Ectodermal cell (in vitro differentiated cells): ENCODE data around the gene PRKCA.

Source experiments
- H3K27ac ChIP-seq: 2 replicates; pipeline ENCODE4 v1.7.0; 2013; ENCODE audit warnings: mild to moderate bottlenecking, low read depth, low read length; ENCODE audit not compliant: insufficient read depth, poor library complexity, severe bottlenecking
- H3K27me3 ChIP-seq: 2 replicates; pipeline ENCODE4 v1.7.0; 2013; ENCODE audit warnings: mild to moderate bottlenecking, low read length; ENCODE audit not compliant: insufficient read depth, control insufficient read depth, poor library complexity, severe bottlenecking
- H3K36me3 ChIP-seq: one replicate; pipeline ENCODE4 v1.7.0; 2013; ENCODE audit warnings: low read length; ENCODE audit not compliant: control insufficient read depth, insufficient read depth
- H3K4me1 ChIP-seq: one replicate; pipeline ENCODE4 v1.7.0; 2013; ENCODE audit warnings: low read length; ENCODE audit not compliant: control insufficient read depth, insufficient read depth
- H3K4me3 ChIP-seq: 2 replicates; pipeline ENCODE4 v1.7.0; 2013; ENCODE audit warnings: low read depth, low read length, control low read depth; ENCODE audit not compliant: insufficient read depth
- H3K9me3 ChIP-seq: 2 replicates; pipeline ENCODE4 v1.7.0; 2013; ENCODE audit warnings: mild to moderate bottlenecking, low read length, moderate library complexity; ENCODE audit not compliant: control insufficient read depth
- WGBS, 2 experiments: methylation state at CpG; one replicate each; pipeline ENCODE4 v1.1.7; 2013; ENCODE audit warnings: missing lambda C conversion rate in 2 of 2; 5-methylcytosine and 5-hydroxymethylcytosine counted together

PRKCA gene

GRCh38 chr17:66271512-66271911, 30.9 kb upstream of the PRKCA start:
- no peaks in the 10 kb centered on the region for H3K27me3 ChIP-seq
- WGBS, 2 experiments: 93 to 94% methylated on average over 3 of the region's 3 CpGs
- no peak overlapping the region for H3K27ac ChIP-seq

GRCh38 chr17:66272811-66273585, 29.4 kb upstream of the PRKCA start:
- H3K9me3 ChIP-seq: no peaks in the 10 kb centered on the region
- no peaks in the 10 kb centered on the region for H3K4me1 ChIP-seq
- H3K36me3 ChIP-seq: no peaks in the 10 kb centered on the region
- no peaks in the 10 kb centered on the region for H3K27me3 ChIP-seq
- H3K27ac ChIP-seq: no peak overlapping the region
- H3K4me3 ChIP-seq: no peak overlapping the region
- 96 to 100% methylated on average over 2 to 5 of the region's 5 CpGs for WGBS, 2 experiments

More at GRCh38 chr17:66271512-66271911, 30.9 kb upstream of the PRKCA start:
- Histone ChIP-seq H3K9me3 (no peaks in the 10 kb centered on the region), H3K36me3 (no peaks in the 10 kb centered on the region), H3K4me3 (no peak overlapping the region), H3K4me1 (no peaks in the 10 kb centered on the region)

DNA sequence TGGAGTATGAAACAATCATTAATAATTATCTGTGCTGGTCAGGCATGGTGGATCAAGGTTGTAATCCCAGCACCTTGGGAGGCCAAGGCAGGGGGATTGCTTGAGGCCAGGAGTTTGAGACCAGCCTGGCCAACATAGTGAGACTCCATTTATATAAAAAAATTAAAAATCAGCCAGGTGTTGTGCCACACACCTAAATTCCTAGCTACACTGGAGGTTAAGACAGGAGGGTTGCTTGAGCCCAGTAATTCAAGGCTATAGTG, 28.9 kb upstream of the PRKCA start:
- no peak overlapping the region for H3K27ac ChIP-seq

GRCh38 chr17:66275651-66276050, 26.8 kb upstream of the PRKCA start:
- Histone ChIP-seq H3K27me3 (no peaks in the 10 kb centered on the region), H3K27ac (no peak overlapping the region), H3K36me3 (no peaks in the 10 kb centered on the region), H3K4me1 (no peaks in the 10 kb centered on the region), H3K9me3 (no peaks in the 10 kb centered on the region), H3K4me3 (no peak overlapping the region)
- 93% methylated on average over 6 of the region's 6 CpGs for WGBS, 2 experiments

More for the DNA sequence above, 28.9 kb upstream of the PRKCA start:
- H3K4me3 ChIP-seq: no peak overlapping the region
- H3K4me1 ChIP-seq: no peaks in the 10 kb centered on the region
- no peaks in the 10 kb centered on the region for H3K36me3 ChIP-seq
- H3K9me3 ChIP-seq: no peaks in the 10 kb centered on the region
- H3K27me3 ChIP-seq: no peaks in the 10 kb centered on the region

GRCh38 chr17:66276328-66276937, 26.0 kb upstream of the PRKCA start:
- H3K9me3 ChIP-seq: no peaks in the 10 kb centered on the region

GRCh38 chr17:66277191-66277590, 25.2 kb upstream of the PRKCA start:
- Histone ChIP-seq H3K4me1 (no peaks in the 10 kb centered on the region), H3K4me3 (no peak overlapping the region), H3K27ac (no peak overlapping the region), H3K27me3 (no peaks in the 10 kb centered on the region), H3K9me3 (no peaks in the 10 kb centered on the region), H3K36me3 (no peaks in the 10 kb centered on the region)
- 89 to 91% methylated on average over 2 of the region's 2 CpGs for WGBS, 2 experiments

More at GRCh38 chr17:66276328-66276937, 26.0 kb upstream of the PRKCA start:
- no peaks in the 10 kb centered on the region for H3K36me3 ChIP-seq
- no peaks in the 10 kb centered on the region for H3K27me3 ChIP-seq
- no peaks in the 10 kb centered on the region for H3K4me1 ChIP-seq
- WGBS, 2 experiments: 95% methylated on average over 3 of the region's 3 CpGs
- no peak overlapping the region for H3K27ac ChIP-seq
- H3K4me3 ChIP-seq: no peak overlapping the region

- H3K4me3 ChIP-seq: no peak overlapping the region
- WGBS, 2 experiments: 94% methylated on average over 7 of the region's 7 CpGs
- no peak overlapping the region for H3K27ac ChIP-seq
- no peaks in the 10 kb centered on the region for H3K9me3 ChIP-seq
- H3K27me3 ChIP-seq: no peaks in the 10 kb centered on the region
- H3K4me1 ChIP-seq: no peaks in the 10 kb centered on the region
- H3K36me3 ChIP-seq: no peaks in the 10 kb centered on the region
Measured at GRCh38 chr17:66281661-66282369, 20.6 kb upstream of the PRKCA start.

GRCh38 chr17:66283296-66283934, 19.0 kb upstream of the PRKCA start:
- no peaks in the 10 kb centered on the region for H3K9me3 ChIP-seq
- 90 to 91% methylated on average over 6 of the region's 6 CpGs for WGBS, 2 experiments
- H3K4me1 ChIP-seq: no peaks in the 10 kb centered on the region
- H3K36me3 ChIP-seq: no peaks in the 10 kb centered on the region
- H3K27me3 ChIP-seq: no peaks in the 10 kb centered on the region
- no peak overlapping the region for H3K27ac ChIP-seq
- H3K4me3 ChIP-seq: no peak overlapping the region

DNA sequence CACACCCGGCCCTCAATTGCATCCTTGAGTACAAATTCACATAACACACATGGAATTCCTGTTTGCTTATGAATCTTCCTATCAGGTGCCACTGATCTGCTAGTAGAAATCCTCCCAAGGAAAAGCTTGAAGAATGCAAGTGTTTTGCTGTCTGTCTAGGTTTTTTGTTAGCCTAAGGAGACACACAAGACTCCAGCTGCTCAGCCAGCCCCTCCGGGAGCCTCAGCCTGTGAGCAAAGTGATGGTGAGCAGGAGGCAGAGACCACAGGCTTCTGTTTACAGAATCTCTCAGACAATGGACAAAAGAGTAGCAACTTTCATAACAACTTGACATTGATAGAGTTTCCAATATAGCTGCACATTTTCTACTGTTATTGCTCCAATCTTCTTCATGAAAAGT, 18.4 kb upstream of the PRKCA start:
- Histone ChIP-seq H3K9me3 (no peaks in the 10 kb centered on the region), H3K27ac (no peak overlapping the region), H3K4me1 (no peaks in the 10 kb centered on the region), H3K36me3 (no peaks in the 10 kb centered on the region), H3K27me3 (no peaks in the 10 kb centered on the region), H3K4me3 (no peak overlapping the region)
- 85 to 86% methylated on average over 2 of the region's 2 CpGs for WGBS, 2 experiments

GRCh38 chr17:66285149-66285548, 17.3 kb upstream of the PRKCA start:
- WGBS, 2 experiments: 92 to 97% methylated on average over 2 of the region's 2 CpGs
- Histone ChIP-seq H3K4me3 (no peak overlapping the region), H3K36me3 (no peaks in the 10 kb centered on the region), H3K27ac (no peak overlapping the region), H3K27me3 (no peaks in the 10 kb centered on the region), H3K9me3 (no peaks in the 10 kb centered on the region), H3K4me1 (no peaks in the 10 kb centered on the region)
